Ishikawa (cell line): ENCODE measurements around the gene YARS1.

ENCODE experiments used
- CEBPB ChIP-seq: IDR thresholded peaks from 2 replicates; pipeline ENCODE4 v1.6.1; 2012
- CREB1 ChIP-seq: IDR thresholded peaks from 2 replicates; pipeline ENCODE4 v1.6.1; 2012; ENCODE audit warnings: low read depth
- EGR1 ChIP-seq: IDR thresholded peaks from 2 replicates; pipeline ENCODE4 v1.6.1; 2012
- EP300 ChIP-seq: IDR thresholded peaks from 2 replicates; pipeline ENCODE4 v1.6.1; 2012; ENCODE audit warnings: borderline replicate concordance
- FOXM1 ChIP-seq: IDR thresholded peaks from 2 replicates; pipeline ENCODE4 v1.6.1; 2012; ENCODE audit warnings: low read depth, borderline replicate concordance
- NFIC ChIP-seq: IDR thresholded peaks from 2 replicates; pipeline ENCODE4 v1.6.1; 2012
- RAD21 ChIP-seq: IDR thresholded peaks from 2 replicates; pipeline ENCODE4 v1.6.1; 2012; ENCODE audit warnings: low read depth
- TAF1 ChIP-seq: IDR thresholded peaks from 2 replicates; pipeline ENCODE4 v1.6.1; 2012; ENCODE audit warnings: low read depth, mild to moderate bottlenecking
- TCF12 ChIP-seq: IDR thresholded peaks from 2 replicates; pipeline ENCODE4 v1.6.1; 2012; ENCODE audit warnings: low read depth
- TEAD4 ChIP-seq: IDR thresholded peaks from 2 replicates; pipeline ENCODE4 v1.6.1; 2012
- YY1 ChIP-seq: IDR thresholded peaks from 2 replicates; pipeline ENCODE4 v1.6.1; 2012; ENCODE audit warnings: low read depth
- ZBTB7A ChIP-seq: IDR thresholded peaks from 2 replicates; pipeline ENCODE4 v1.6.1; 2012; ENCODE audit warnings: low read depth
- TF ChIP-seq, protein P1 (sequence below): IDR thresholded peaks from 2 replicates; pipeline ENCODE4 v1.6.1; 2012; ENCODE audit warnings: low read depth, mild to moderate bottlenecking
- TF ChIP-seq, protein P2 (sequence below): IDR thresholded peaks from 2 replicates; pipeline ENCODE4 v1.6.1; 2012
- TF ChIP-seq, protein P3 (sequence below): IDR thresholded peaks from 2 replicates; pipeline ENCODE4 v1.6.1; 2012

The YARS1 gene

DNA sequence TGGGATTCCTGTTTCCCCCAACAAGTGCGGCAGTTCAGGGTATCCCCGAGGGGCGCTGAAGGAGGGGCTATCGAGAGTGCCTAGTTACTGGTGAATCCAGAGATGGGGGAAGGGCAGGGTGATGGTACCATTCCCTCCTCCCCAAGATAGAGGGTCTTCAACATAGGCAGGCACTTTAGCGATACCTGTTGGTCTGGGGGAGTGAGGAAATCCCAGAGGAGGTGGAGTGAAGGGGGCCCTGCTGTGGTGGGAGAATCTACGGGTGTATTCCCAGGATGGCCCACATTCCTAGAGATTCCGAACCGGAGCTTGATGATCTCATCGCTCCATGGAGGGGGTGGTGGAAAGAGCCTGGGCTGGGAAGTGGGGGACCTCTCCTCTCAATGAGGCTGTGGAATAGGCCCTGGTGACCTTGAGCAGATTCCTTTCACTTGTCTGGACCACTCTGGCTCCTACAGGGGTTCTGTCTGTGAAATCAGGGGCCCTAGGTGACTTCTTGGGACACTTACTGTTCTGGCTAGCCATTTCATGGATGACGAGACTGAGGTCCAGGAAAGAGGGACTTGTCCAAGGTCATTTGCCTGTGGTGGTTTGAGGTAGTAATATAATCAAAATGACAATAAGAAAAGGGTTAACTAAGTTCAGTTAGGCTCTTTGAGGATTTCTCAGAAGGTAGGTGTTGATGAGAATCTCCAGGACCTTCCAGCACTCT lies 61.9 kb downstream of the YARS1 start:
- TF ChIP-seq EGR1 (no peak), CREB1 (no peak), ZBTB7A (no peak; the same call in 1 of the 2 replicates), EP300 (no peak), FOXM1 (no peak), TAF1 (no peak), NFIC (no peak), CEBPB (no peak), TCF12 (no peak), TEAD4 (no peak), YY1 (no peak), RAD21 (no peak)
- TF ChIP-seq, protein P1, sequence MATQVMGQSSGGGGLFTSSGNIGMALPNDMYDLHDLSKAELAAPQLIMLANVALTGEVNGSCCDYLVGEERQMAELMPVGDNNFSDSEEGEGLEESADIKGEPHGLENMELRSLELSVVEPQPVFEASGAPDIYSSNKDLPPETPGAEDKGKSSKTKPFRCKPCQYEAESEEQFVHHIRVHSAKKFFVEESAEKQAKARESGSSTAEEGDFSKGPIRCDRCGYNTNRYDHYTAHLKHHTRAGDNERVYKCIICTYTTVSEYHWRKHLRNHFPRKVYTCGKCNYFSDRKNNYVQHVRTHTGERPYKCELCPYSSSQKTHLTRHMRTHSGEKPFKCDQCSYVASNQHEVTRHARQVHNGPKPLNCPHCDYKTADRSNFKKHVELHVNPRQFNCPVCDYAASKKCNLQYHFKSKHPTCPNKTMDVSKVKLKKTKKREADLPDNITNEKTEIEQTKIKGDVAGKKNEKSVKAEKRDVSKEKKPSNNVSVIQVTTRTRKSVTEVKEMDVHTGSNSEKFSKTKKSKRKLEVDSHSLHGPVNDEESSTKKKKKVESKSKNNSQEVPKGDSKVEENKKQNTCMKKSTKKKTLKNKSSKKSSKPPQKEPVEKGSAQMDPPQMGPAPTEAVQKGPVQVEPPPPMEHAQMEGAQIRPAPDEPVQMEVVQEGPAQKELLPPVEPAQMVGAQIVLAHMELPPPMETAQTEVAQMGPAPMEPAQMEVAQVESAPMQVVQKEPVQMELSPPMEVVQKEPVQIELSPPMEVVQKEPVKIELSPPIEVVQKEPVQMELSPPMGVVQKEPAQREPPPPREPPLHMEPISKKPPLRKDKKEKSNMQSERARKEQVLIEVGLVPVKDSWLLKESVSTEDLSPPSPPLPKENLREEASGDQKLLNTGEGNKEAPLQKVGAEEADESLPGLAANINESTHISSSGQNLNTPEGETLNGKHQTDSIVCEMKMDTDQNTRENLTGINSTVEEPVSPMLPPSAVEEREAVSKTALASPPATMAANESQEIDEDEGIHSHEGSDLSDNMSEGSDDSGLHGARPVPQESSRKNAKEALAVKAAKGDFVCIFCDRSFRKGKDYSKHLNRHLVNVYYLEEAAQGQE = no peak
- TF ChIP-seq, protein P2, sequence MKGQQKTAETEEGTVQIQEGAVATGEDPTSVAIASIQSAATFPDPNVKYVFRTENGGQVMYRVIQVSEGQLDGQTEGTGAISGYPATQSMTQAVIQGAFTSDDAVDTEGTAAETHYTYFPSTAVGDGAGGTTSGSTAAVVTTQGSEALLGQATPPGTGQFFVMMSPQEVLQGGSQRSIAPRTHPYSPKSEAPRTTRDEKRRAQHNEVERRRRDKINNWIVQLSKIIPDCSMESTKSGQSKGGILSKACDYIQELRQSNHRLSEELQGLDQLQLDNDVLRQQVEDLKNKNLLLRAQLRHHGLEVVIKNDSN = no peak
- TF ChIP-seq, protein P3, sequence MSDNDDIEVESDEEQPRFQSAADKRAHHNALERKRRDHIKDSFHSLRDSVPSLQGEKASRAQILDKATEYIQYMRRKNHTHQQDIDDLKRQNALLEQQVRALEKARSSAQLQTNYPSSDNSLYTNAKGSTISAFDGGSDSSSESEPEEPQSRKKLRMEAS = no peak

DNA sequence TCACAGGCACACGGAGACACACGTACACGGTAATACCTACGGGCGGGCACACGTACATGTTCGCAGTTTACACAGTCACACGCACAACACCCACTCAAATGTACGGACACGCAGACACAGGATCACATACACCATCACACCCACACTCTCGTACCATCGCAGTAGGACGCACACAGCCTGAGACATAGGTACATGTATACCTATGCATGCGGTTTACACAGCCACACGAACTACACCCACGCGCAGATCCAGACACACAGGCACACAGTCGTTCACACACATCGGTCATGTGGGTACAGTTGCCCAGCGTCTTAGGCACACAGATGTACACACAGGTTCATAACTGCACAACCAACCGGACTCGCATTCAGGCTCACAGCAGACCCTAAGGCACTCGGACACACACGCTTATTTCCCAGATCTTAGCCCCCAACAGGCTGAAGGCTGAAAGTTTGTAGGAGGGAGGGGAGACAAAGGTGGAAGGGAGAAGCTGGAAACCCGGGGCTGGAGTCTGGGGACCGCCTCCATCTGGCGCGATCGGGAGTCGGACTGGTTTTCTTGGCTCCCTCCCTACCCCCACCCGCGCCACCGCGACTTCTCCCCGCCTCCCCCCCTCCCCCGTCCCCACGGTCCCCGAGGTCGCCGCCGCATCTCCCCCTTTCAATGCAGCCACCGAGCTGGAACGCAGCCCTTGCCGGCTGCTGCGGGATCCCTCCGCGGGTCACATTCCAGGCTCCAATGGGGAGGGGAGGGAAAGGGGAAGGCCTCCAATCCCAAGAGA lies 62.7 kb downstream of the YARS1 start:
- TF ChIP-seq CEBPB = no peak
- TF ChIP-seq, protein P3 = peak; percentile 72
- TF ChIP-seq TAF1 = no peak
- TF ChIP-seq TCF12 = no peak
- TF ChIP-seq YY1 = no peak
- TF ChIP-seq ZBTB7A = no peak
- TF ChIP-seq RAD21 = no peak
- TF ChIP-seq EP300 = no peak
- TF ChIP-seq TEAD4 = peak; percentile 77
- no peak; the same call in 1 of the 2 replicates for TF ChIP-seq NFIC
- TF ChIP-seq, protein P2 = 0 out of 2 replicates have a peak, but pooled peaks have one; percentile 7
- peak; percentile 82 for TF ChIP-seq EGR1
- no peak for TF ChIP-seq CREB1
- TF ChIP-seq, protein P1 = no peak
- TF ChIP-seq FOXM1 = no peak

DNA sequence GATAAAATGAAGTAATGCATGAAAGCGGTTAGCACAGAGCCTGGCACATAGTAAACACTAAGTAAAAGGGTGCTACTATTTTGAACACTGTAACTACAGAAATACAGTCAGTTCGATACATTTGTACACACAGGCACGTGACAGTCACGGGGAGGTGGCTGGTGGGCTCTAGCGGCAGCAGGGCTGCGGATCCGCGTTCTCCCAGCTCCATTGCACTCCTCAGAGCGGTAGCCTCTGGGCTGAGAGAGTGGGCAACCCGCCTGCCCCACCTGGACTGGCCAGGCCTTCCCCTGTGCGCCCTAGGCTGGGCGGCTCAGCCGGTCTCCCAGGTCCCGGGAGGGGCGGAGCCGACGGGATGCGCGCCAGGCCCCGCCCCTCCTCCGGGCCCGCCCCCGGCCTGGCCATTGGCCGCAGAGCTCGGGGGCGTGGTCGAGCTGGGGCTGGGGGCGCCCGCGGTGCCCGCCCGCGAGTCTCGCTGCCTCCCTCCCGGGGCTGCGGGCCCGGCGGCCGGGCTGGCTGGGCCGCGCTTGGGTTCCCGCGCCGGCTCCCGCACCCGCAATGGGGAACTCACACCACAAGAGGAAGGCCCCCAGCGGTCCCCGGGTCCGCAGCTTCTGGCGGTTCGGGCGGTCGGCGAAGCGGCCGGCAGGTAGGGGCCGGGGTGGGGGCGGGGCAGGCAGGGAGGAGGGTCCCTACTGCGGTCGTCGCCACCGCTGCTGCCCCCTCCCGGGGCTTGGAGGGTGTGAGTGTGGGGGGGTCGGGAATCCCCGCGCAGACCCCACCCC lies 63.4 kb downstream of the YARS1 start:
- peak; percentile 53; the same call in 1 of the 2 replicates for TF ChIP-seq ZBTB7A
- TF ChIP-seq, protein P2 = peak; percentile 80
- no peak for TF ChIP-seq YY1
- TF ChIP-seq, protein P3 = no peak
- TF ChIP-seq EP300 = no peak; the same call in 1 of the 2 replicates
- no peak for TF ChIP-seq TCF12
- TF ChIP-seq FOXM1 = no peak
- no peak for TF ChIP-seq RAD21

DNA sequence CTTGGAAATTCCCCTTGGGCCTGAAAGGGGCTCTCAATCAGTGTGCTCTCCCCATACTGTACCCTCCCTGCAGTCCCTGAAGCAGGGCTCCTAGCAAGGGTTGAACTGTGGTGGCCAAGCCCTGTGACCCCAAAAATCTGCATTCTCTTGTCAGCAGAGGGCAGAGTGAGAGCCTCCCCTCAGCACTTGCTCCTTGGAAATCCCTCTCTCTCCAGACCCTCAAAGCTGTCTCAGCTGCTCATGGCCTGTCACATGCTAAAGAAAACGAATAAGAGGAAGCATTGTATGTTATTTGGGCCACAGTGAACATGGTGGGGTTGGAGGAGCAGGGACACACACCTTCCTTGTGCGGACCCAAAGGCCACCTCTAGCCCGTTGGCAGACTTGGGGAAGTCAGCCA lies 67.4 kb downstream of the YARS1 start:
- no peak for TF ChIP-seq TEAD4
- no peak for TF ChIP-seq EGR1
- TF ChIP-seq, protein P1 = no peak
- TF ChIP-seq TAF1 = no peak
- TF ChIP-seq NFIC = no peak
- no peak for TF ChIP-seq ZBTB7A
- no peak for TF ChIP-seq CEBPB
- no peak for TF ChIP-seq TCF12
- no peak for TF ChIP-seq FOXM1
- TF ChIP-seq RAD21 = no peak
- no peak for TF ChIP-seq YY1
- no peak for TF ChIP-seq EP300
- TF ChIP-seq, protein P3 = no peak
- TF ChIP-seq CREB1 = no peak
- TF ChIP-seq, protein P2 = no peak
